Gastroesophageal sphincter (tissue), 4 donors: ENCODE measurements around the gene SAMD4A. TPM values are rescaled to one million over a fixed set of nuclear protein-coding genes. Genes with fewer than 3 reads are reported as not detected.
"Not testable (repeated sequence)": the region's sequence is repeated elsewhere in the genome, so short reads cannot be mapped to it uniquely, and the experiment has no call there.

ENCODE experiments used
- ATAC-seq: fragments of 150-250 bp; one replicate; pipeline ENCODE4 v1.9.1; 2016; ENCODE audit warnings: mild to moderate bottlenecking, moderate library complexity
- H3K27ac ChIP-seq, 4 donors: fragments of 200-600 bp; sonication (generic) in 3 of 4; 1 replicate in 3 of 4; 2 replicates in 1 of 4; pipeline ENCODE4 v1.5.1; 2016 to 2019
- H3K27me3 ChIP-seq: fragments of 200-600 bp; sonication (generic); one replicate; pipeline ENCODE4 v1.5.1; 2019
- H3K36me3 ChIP-seq, 2 donors: fragments of 200-600 bp; sonication (generic); one replicate each; pipeline ENCODE4 v1.5.1; 2019; ENCODE audit warnings: control low read depth in 1 of 2
- H3K4me1 ChIP-seq, 3 donors: fragments of 200-600 bp; sonication (generic); 1 replicate in 2 of 3; 2 replicates in 1 of 3; pipeline ENCODE4 v1.5.1; 2016 to 2019; ENCODE audit warnings: control low read depth in 2 of 3
- H3K4me3 ChIP-seq, 2 donors: fragments of 200-600 bp; sonication (generic); one replicate each; pipeline ENCODE4 v1.5.1; 2019; ENCODE audit warnings: mild to moderate bottlenecking in 1 of 2, moderate library complexity in 1 of 2
- H3K9me3 ChIP-seq, 3 donors: fragments of 200-600 bp; sonication (generic); one replicate each; pipeline ENCODE4 v1.5.1; 2017 to 2019; ENCODE audit warnings: control low read depth in 2 of 3
- CTCF ChIP-seq, 4 experiments: fragments of 200-600 bp in 2 of 4; fragments of 450-650 bp in 2 of 4; sonication (generic) in 1 of 4; IDR thresholded peaks; one replicate each; pipeline ENCODE4 v1.5.1; 2017 to 2019; ENCODE audit warnings: antibody characterized with exemption in 4 of 4, mild to moderate bottlenecking in 2 of 4, moderate library complexity in 2 of 4
- EP300 ChIP-seq: sonication (generic); formaldehyde crosslinking; IDR thresholded peaks from one replicate; pipeline ENCODE4 v1.6.1; 2017; ENCODE audit warnings: antibody characterized with exemption, mild to moderate bottlenecking
- POLR2A ChIP-seq, 2 donors: fragments of 450-650 bp; IDR thresholded peaks; one replicate each; pipeline ENCODE4 v1.6.1; 2017; ENCODE audit warnings: antibody characterized with exemption in 2 of 2, mild to moderate bottlenecking in 2 of 2, moderate library complexity in 1 of 2
- POLR2AphosphoS5 ChIP-seq: sonication (generic); formaldehyde crosslinking; IDR thresholded peaks from one replicate; pipeline ENCODE4 v1.6.1; 2017; ENCODE audit warnings: antibody characterized with exemption
- WGBS, 2 donors: methylation state at CpG; one replicate each; pipeline ENCODE4 v1.1.5; 2018; ENCODE audit warnings: low coverage in 1 of 2; 5-methylcytosine and 5-hydroxymethylcytosine counted together
- total RNA-seq, 4 donors: library from RNA; depleted of rRNA; stranded (reverse); fragments of >200 nt; gene quantifications; one replicate each; pipeline ENCODE4 v1.1.0, GENCODE V29; 2016

SAMD4A gene
- total RNA-seq, 4 donors from 2014 or later: 65.2 to 163 (median 89.7) TPM

- WGBS, 2 donors: 79% methylated on average over 2 of the region's 6 CpGs; no CpG with 5 or more reads in 1 of the 2 donors
- Histone ChIP-seq H3K27me3 (no peaks in the 10 kb centered on the region), H3K4me1 (no peaks in the 10 kb centered on the region), H3K4me3 (no peak overlapping the region), H3K36me3 (no peaks in the 10 kb centered on the region), H3K27ac (no peak overlapping the region), H3K9me3 (peaks cover 0 to 10% (median 0%) of the 10 kb centered on the region in 3 donors)
- ATAC-seq: no peak
- no peak for TF ChIP-seq EP300
- no peak for TF ChIP-seq POLR2A (IDR thresholded peaks at IDR 0.05)
- TF ChIP-seq CTCF (IDR thresholded peaks at IDR 0.05): no peak
- no peak for TF ChIP-seq POLR2AphosphoS5
Observed at GRCh38 chr14:54797556-54797955, 230.6 kb downstream of the SAMD4A start.

GRCh38 chr14:54797986-54798385, 231.1 kb downstream of the SAMD4A start:
- no peak for TF ChIP-seq POLR2AphosphoS5
- no peak for TF ChIP-seq EP300
- no peak for TF ChIP-seq POLR2A (IDR thresholded peaks at IDR 0.05)
- TF ChIP-seq CTCF (IDR thresholded peaks at IDR 0.05): no peak
- Histone ChIP-seq H3K36me3 (no peaks in the 10 kb centered on the region), H3K27me3 (no peaks in the 10 kb centered on the region), H3K27ac (no peak overlapping the region), H3K4me3 (no peak overlapping the region), H3K4me1 (no peaks in the 10 kb centered on the region), H3K9me3 (peaks cover 0 to 10% (median 0%) of the 10 kb centered on the region in 3 donors)
- WGBS, 2 donors: 66 to 73% methylated on average over 3 to 4 of the region's 4 CpGs
- ATAC-seq: no peak

- Histone ChIP-seq H3K27me3 (no peaks in the 10 kb centered on the region), H3K4me1 (no peaks in the 10 kb centered on the region), H3K36me3 (no peaks in the 10 kb centered on the region), H3K9me3 (peaks cover 0 to 10% (median 0%) of the 10 kb centered on the region in 3 donors), H3K27ac (no peak overlapping the region), H3K4me3 (no peak overlapping the region)
- no peak for ATAC-seq
- TF ChIP-seq POLR2A (IDR thresholded peaks at IDR 0.05) (no peak), EP300 (no peak), CTCF (IDR thresholded peaks at IDR 0.05) (no peak), POLR2AphosphoS5 (no peak)
- WGBS, 2 donors: 81 to 88% methylated on average over 7 to 9 of the region's 9 CpGs
Observed at GRCh38 chr14:54798465-54799124, 231.7 kb downstream of the SAMD4A start.

- H3K27ac ChIP-seq, H3K36me3 ChIP-seq: not testable (repeated sequence)
- 95 to 100% methylated on average over 1 to 2 of the region's 2 CpGs for WGBS, 2 donors
Observed at GRCh38 chr14:54801482-54801881, 234.6 kb downstream of the SAMD4A start.

GRCh38 chr14:54803396-54803795, 236.5 kb downstream of the SAMD4A start:
- Histone ChIP-seq H3K27ac (no peak overlapping the region), H3K9me3 (no peaks in the 10 kb centered on the region), H3K4me1 (peaks cover 0 to 6% (median 3%) of the 10 kb centered on the region in 3 donors), H3K36me3 (no peaks in the 10 kb centered on the region), H3K27me3 (no peaks in the 10 kb centered on the region), H3K4me3 (no peak overlapping the region)
- WGBS, 2 donors: 84 to 85% methylated on average over 5 to 6 of the region's 7 CpGs
- no peak for TF ChIP-seq POLR2AphosphoS5
- no peak for TF ChIP-seq CTCF (IDR thresholded peaks at IDR 0.05)
- no peak for TF ChIP-seq POLR2A (IDR thresholded peaks at IDR 0.05)
- no peak for TF ChIP-seq EP300
- no peak for ATAC-seq

More at GRCh38 chr14:54801482-54801881, 234.6 kb downstream of the SAMD4A start:
- H3K4me1 ChIP-seq, H3K9me3 ChIP-seq, H3K27me3 ChIP-seq, ATAC-seq, H3K4me3 ChIP-seq: not testable (repeated sequence)
